ENCODE results near the gene TMEM150B.

Gene TMEM150B

DNA sequence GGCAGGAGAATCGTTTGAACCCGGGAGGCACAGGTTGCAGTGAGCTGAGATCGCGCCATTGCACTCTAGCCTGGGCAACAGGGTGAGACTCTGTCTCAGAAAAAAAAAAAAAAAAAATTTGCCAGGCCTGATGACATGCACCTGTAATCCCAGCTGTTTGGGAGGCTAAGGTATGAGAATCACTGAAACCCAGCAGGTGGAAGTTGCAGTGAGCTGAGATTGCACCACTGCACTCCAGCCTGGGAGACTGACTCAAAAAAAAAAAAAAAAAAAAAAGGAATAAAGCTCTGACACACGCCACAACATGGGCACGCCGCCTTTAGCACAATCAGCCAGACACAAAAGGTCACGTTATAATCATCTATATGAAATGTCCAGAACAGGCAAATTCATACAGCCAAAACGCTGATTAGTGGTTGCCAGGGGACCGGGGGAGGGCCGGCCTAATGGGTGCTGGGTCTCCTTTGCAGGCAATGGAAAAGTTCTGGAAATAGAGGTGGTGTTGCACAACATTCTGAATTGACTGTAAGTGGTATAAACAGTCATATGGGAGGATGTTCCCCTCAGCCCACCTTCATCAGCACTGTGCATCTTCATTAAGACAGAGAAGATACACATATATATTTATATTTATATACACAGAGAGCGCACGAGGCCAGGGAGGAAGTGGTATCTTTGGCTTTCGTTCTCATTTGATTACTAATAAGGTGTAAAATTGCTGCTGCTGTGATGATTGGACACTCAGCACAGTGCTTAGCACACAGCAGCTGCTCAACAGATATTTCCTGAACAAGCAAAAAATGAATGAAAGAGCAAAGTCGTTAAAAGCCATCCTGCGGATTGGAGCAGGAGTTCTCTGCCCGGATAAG, 49.1 kb downstream of the TMEM150B start:
- DNase-seq = peak in 1 of 2 donors; percentile 59

DNA sequence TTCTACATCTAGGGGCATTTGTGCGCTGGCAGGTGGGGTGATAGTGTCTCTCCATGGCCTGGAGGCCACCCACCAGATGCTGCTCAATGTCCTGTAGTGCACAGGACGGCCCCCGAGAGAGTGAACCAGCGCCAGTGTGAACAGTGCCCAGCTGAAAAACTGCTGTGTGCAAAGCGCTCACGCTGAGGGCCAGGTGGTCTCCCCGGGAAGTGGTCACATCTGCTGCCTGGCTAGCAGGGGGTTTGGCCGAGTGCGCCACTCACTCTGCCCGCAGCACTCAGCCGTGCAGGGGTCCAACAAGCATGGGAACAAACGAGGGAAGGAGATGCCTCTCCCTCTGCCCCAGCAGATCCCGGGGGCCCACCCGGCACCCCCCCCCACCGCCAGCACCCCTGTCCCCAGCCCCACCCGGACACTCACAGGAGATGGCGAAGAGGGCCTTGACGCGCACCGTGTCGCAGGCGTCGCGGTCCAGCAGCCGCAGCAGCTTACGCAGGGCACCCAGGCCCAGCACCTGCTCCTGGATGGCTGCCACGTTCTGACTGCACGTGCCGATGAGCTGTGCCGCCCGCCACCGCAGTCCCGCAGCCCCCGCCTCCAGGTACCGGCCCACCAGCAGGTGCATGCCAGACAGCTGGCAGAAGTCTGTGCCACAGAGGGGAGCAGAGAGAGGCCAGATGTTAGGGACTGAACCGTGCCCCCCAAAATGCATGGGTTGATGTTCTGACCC, 51.0 kb downstream of the TMEM150B start:
- DNase-seq = no peak

DNA sequence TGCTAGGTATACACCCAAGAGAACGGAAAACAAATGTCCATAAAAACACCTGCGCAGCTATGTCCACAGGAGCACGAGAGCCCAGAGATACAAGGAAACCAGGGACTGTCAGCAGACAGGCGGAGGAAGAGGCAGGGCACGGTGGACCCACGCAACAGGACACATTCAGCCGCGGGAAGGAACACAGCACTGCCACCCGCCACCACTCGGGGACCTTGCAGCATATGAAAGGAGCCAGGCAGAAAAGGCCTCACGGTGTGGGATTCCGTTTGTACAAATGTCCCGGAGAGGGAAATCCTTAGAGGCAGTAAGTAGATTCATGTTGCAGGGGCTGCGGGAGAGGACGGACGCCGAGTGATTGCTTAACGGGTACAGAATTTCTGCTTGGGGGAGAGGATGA, 53.0 kb downstream of the TMEM150B start:
- no peak for DNase-seq

DNA sequence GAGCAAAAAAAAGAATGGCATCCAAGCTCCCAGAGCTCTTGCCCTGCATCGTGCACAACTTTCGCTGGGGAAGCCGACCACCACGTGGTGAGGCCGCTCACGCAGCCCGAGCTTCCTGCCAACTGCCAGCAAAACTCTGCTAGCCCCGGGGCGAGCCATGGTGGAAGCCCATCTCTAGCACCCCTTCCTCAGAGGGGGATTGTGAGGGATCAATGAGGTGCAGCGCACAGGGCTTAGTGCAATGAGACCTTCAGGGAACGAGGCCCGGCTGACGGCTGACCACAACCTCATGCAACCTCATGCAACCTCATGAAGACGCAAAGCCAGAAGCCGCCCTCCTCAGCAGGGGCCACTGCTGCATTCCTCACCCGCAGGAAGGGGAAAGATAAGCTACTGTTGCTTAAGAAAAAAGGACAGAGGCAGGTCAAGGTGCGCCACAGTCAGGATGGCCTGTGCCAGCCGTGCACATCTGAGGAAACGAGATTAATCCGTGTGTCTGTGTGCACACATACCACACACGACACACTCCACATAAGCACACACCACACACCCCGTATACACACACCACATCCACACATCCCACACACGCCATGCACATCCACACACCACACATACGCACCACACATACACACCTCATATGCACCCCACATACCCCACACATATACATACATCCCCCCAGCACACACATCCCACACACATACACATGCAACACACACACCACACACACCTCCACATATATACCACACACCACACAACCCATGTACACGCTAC, 54.8 kb downstream of the TMEM150B start:
- no peak for DNase-seq

DNA sequence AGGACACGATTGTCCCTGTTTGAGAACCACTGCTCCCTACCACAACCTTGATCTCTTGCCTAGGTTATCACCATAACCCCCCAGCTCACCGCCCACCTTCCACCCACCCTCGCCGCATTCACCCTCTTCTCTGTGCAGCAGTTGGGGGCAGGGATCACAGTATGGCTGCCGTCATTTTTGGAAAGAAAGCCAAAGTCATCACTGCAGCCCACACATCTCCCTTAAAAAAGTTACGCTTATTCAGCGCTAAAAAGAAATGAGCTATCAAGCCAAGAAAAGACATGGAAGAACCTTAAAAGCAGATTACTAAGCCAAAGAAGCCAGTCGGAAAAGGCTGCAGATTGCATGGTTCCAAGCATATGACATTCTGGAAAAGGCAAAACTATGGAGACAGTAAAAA, 55.8 kb downstream of the TMEM150B start:
- no peak for DNase-seq

DNA sequence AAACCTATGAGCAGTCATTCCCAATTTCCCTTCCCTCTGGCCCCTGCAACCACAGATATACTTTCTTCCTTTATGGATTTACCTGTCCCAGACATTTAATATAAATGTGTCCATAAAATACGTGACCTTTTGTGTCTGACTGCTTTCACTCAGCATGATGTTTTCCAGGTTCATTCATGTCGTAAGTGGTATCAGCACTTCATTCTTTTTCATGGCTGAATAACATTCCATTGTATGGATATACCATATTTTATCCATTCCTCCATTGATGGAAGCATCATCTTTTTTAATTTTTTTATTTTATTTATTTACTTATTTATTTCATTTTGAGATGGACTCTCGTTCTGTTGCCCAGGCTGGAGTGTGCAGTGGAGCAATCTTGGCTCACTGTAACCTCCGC, 58.3 kb downstream of the TMEM150B start:
- DNase-seq = no peak

DNA sequence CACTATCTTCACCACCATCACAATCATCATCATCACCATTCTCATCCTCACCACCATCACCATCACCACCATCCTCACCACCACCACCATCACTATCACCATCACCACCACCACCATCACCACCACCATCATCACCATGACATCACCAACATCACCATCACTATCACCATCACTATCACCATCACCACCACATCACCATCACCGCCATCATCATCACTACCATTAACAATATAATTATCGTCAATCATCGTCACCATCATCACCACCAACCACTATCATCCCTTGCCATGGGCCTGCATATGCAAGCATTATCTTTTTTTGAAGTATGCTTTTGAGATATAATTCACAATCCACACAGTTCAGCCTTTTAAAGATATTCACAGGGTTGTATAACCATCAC, 58.7 kb downstream of the TMEM150B start:
- no peak for DNase-seq

DNA sequence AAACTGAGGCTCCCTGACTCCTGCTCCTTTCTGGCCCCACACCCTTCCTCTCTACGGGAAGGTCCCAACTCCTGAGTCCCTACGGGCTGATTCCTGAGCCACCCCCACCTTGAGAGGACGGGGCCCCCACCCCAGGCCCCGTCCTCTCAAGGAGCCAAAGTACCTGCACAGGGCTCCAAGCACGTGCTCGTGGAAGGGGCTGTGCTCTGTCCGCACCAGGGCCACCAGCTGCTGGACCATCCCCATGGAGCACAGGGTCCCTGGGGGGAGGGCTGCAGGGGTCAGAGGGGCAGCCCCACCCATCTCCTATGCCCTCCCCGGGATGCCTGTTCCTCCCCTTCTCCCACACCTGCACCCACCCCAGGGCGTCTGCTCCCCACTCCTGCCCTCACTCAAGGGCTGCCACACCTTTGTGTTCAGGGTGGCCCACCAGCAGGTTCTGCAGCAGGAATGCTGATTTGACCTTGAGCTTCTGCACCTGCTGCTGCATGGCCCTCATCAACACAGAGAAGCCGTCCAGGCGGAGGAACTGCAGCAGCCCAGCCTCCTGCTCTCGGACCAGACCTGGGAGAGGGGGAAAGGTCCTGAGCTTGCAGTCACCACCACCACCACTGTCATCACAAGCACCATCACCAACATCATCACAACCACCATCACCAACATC, 59.3 kb downstream of the TMEM150B start:
- no peak for DNase-seq

DNA sequence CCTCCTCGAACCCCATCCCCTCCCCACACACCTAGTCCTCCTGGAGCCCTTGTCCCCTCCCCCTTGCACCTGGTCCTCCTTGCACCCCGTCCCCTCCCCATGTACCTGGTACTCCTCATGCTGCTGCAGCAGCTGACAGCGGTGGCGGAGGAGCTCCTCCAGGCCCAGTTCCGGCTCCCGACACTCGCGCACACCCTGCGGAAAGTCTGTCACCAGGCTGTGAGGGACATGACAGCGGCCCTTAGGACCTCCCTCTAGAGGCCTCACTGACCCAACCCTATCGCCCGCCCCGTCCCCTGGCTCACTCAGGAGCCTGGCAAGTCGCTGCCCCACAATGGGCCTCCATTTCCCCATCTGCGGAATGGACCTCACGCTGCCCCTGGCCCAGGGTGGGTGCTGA, 60.0 kb downstream of the TMEM150B start:
- no peak for DNase-seq

DNA sequence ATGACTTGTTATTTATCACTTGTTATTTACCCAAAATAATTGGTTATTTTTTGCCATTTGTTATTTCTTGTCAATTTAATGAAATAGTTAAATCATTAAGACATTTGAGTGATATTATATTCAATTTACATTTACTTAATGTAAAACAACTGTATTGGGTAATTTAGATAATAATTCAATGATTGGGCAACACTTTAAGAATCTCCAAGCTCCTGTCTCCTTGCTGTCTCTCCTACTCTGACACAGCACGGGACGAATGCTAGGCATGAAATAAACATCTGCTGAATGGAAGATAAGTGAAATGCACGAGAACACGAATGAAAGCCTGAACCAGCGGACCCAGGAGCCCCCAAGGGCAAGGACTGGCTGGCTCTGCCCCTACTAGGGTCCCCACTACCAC, 60.6 kb downstream of the TMEM150B start:
- no peak for DNase-seq

All from CD4-positive, alpha-beta T cell treated with Interferon alpha-2 for 1 hour (primary cell).